DND-41 (cell line): ENCODE results near the gene CRACDL.

Experiments
- ATAC-seq: fragments of 200-7000 bp; cut with Tn5 transposase; 3 replicates; pipeline ENCODE4 v1.9.1; 2021; ENCODE audit warnings: low read depth; ENCODE audit not compliant: insufficient read depth
- DNase-seq: peaks from one replicate; pipeline ENCODE4 v3.0.0-alpha.2; 2020
- H2AFZ ChIP-seq: 2 replicates; pipeline ENCODE4 v1.6.0; 2012; ENCODE audit warnings: low read depth, low read length
- H3K27ac ChIP-seq: 2 replicates; pipeline ENCODE4 v1.5.1; 2012; ENCODE audit warnings: low read length, inconsistent platforms
- H3K27me3 ChIP-seq: fragments of 200-600 bp; sonication (generic); 2 replicates; pipeline ENCODE4 v1.6.0; 2012; ENCODE audit warnings: low read length, mild to moderate bottlenecking, inconsistent platforms; ENCODE audit not compliant: insufficient read depth, poor library complexity
- H3K36me3 ChIP-seq: 2 replicates; pipeline ENCODE4 v1.5.1; 2012; ENCODE audit warnings: low read length, inconsistent platforms; ENCODE audit not compliant: insufficient read depth
- H3K4me1 ChIP-seq: 2 replicates; pipeline ENCODE4 v1.5.1; 2012; ENCODE audit warnings: mild to moderate bottlenecking, low read length; ENCODE audit not compliant: insufficient read depth
- H3K4me2 ChIP-seq: 2 replicates; pipeline ENCODE4 v1.6.0; 2012; ENCODE audit warnings: mild to moderate bottlenecking, moderate library complexity, low read length, inconsistent platforms; ENCODE audit not compliant: insufficient read depth
- H3K4me3 ChIP-seq, 2 experiments: fragments of 200-600 bp in 1 of 2; shearing (Covaris generic) in 1 of 2; 2 replicates each; pipeline ENCODE4 v1.5.1; 2012 to 2016; ENCODE audit warnings: inconsistent platforms in 2 of 2, low read length in 2 of 2, mild to moderate bottlenecking in 2 of 2, low read depth in 1 of 2, moderate library complexity in 1 of 2
- H3K79me2 ChIP-seq: 2 replicates; pipeline ENCODE4 v1.6.0; 2012; ENCODE audit warnings: low read length, inconsistent platforms; ENCODE audit not compliant: insufficient read depth
- H3K9ac ChIP-seq: 2 replicates; pipeline ENCODE4 v1.6.0; 2012; ENCODE audit warnings: low read depth, mild to moderate bottlenecking, inconsistent platforms, low read length, moderate library complexity
- H3K9me3 ChIP-seq: 2 replicates; pipeline ENCODE4 v1.5.1; 2012; ENCODE audit warnings: low read length, moderate library complexity, mild to moderate bottlenecking, inconsistent platforms; ENCODE audit not compliant: insufficient read depth, severe bottlenecking
- H4K20me1 ChIP-seq: 2 replicates; pipeline ENCODE4 v1.6.0; 2012; ENCODE audit warnings: low read length; ENCODE audit not compliant: insufficient read depth
- EZH2 ChIP-seq: IDR thresholded peaks from 3 replicates; pipeline ENCODE4 v1.6.1; 2012; ENCODE audit warnings: borderline replicate concordance, low read depth, mild to moderate bottlenecking, moderate library complexity, low read length, inconsistent platforms; ENCODE audit not compliant: severe bottlenecking
- TF ChIP-seq, protein P1 (sequence below): IDR thresholded peaks from 2 replicates; pipeline ENCODE4 v1.5.1; 2012; ENCODE audit warnings: borderline replicate concordance, low read length, moderate library complexity, mild to moderate bottlenecking; ENCODE audit not compliant: poor library complexity, severe bottlenecking; ENCODE audit errors: extremely low read depth

CRACDL gene

GRCh38 chr2:98852932-98853331, 83.1 kb downstream of the CRACDL start:
- Histone ChIP-seq H4K20me1 (no peaks in the 10 kb centered on the region), H3K4me3 (no peak overlapping the region), H3K27me3 (no peaks in the 10 kb centered on the region), H2AFZ (no peak overlapping the region), H3K9ac (no peak overlapping the region), H3K4me2 (no peak overlapping the region), H3K36me3 (no peaks in the 10 kb centered on the region), H3K27ac (no peak overlapping the region), H3K79me2 (no peaks in the 10 kb centered on the region), H3K4me1 (no peaks in the 10 kb centered on the region), H3K9me3 (no peaks in the 10 kb centered on the region)
- DNase-seq (no peak), ATAC-seq (no peak)
- TF ChIP-seq EZH2, result no peak
- TF ChIP-seq, protein P1, sequence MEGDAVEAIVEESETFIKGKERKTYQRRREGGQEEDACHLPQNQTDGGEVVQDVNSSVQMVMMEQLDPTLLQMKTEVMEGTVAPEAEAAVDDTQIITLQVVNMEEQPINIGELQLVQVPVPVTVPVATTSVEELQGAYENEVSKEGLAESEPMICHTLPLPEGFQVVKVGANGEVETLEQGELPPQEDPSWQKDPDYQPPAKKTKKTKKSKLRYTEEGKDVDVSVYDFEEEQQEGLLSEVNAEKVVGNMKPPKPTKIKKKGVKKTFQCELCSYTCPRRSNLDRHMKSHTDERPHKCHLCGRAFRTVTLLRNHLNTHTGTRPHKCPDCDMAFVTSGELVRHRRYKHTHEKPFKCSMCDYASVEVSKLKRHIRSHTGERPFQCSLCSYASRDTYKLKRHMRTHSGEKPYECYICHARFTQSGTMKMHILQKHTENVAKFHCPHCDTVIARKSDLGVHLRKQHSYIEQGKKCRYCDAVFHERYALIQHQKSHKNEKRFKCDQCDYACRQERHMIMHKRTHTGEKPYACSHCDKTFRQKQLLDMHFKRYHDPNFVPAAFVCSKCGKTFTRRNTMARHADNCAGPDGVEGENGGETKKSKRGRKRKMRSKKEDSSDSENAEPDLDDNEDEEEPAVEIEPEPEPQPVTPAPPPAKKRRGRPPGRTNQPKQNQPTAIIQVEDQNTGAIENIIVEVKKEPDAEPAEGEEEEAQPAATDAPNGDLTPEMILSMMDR, result no peak

GRCh38 chr2:98850074-98850473, 86.0 kb downstream of the CRACDL start:
- no peaks in the 10 kb centered on the region for H4K20me1 ChIP-seq
- H3K4me2 ChIP-seq, result no peak overlapping the region
- no peak for DNase-seq
- no peak for TF ChIP-seq EZH2
- TF ChIP-seq, protein P1, result no peak
- H3K4me1 ChIP-seq, result no peaks in the 10 kb centered on the region
- no peaks in the 10 kb centered on the region for H3K36me3 ChIP-seq
- H3K27ac ChIP-seq, result no peak overlapping the region
- H3K9me3 ChIP-seq, result no peaks in the 10 kb centered on the region
- no peaks in the 10 kb centered on the region for H3K79me2 ChIP-seq
- H3K9ac ChIP-seq, result no peak overlapping the region
- H3K27me3 ChIP-seq, result no peaks in the 10 kb centered on the region
- H2AFZ ChIP-seq, result no peak overlapping the region
- H3K4me3 ChIP-seq, result no peak overlapping the region
- no peak for ATAC-seq

DNA sequence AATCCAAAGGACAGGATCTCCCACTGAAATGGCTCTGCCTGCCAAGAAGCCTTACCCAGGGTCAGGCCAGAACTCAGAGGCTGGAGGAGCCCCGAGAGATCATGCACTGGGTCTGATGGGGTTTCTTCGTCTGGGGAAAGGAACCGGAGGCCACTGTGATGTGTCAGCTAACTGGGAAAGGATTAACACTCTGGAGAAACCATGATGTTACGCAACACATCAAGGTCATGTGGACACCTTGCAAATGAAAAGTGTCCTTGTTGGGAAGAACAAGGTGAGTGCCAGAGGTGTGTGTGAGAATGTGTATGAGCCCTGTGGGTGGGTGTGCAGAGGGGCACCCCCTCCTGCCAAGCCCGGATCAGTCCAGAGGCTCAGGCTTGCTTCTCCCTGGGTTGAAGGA, 86.9 kb downstream of the CRACDL start:
- H3K27me3 ChIP-seq, result no peaks in the 10 kb centered on the region
- H3K9me3 ChIP-seq, result no peaks in the 10 kb centered on the region
- H3K9ac ChIP-seq, result no peak overlapping the region
- no peak for DNase-seq
- H2AFZ ChIP-seq, result no peak overlapping the region
- no peaks in the 10 kb centered on the region for H3K36me3 ChIP-seq
- H3K4me3 ChIP-seq, result no peak overlapping the region
- H3K4me1 ChIP-seq, result no peaks in the 10 kb centered on the region
- H3K79me2 ChIP-seq, result no peaks in the 10 kb centered on the region
- no peak for ATAC-seq
- TF ChIP-seq, protein P1, result no peak
- TF ChIP-seq EZH2, result no peak
- H3K27ac ChIP-seq, result no peak overlapping the region
- no peaks in the 10 kb centered on the region for H4K20me1 ChIP-seq
- no peak overlapping the region for H3K4me2 ChIP-seq

DNA sequence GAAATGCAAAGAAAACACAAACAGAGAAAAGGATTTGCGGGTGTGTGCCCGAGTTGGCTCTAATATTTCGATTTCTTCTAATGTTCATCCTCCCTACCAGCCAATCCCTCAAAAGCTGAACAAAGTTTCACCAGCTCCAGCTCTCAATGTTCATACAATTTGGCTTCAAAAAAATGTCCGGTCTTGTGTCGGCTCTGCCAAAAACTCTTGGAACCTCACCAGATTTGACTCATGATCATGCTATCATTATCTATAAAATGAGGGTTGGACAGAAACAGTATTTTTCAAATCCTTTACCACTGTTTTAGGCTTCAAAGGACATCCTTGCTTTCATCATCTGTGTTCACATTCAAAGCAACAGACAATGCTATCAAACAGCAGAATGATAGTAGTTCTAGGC, 88.2 kb downstream of the CRACDL start:
- Histone ChIP-seq H3K4me2 (no peak overlapping the region), H3K27ac (no peak overlapping the region), H3K9me3 (no peaks in the 10 kb centered on the region), H3K36me3 (no peaks in the 10 kb centered on the region), H4K20me1 (no peaks in the 10 kb centered on the region), H3K27me3 (no peaks in the 10 kb centered on the region), H2AFZ (no peak overlapping the region), H3K9ac (no peak overlapping the region), H3K4me3 (no peak overlapping the region), H3K4me1 (no peaks in the 10 kb centered on the region), H3K79me2 (no peaks in the 10 kb centered on the region)
- TF ChIP-seq, protein P1, result no peak
- TF ChIP-seq EZH2, result no peak
- DNase-seq (no peak), ATAC-seq (no peak)
